Fibroblast of skin of right quadriceps (primary cell): ENCODE measurements around the gene SH3BP5.

Experiments used
- DNase-seq: peaks from one replicate; pipeline ENCODE4 v3.0.0-alpha.2; 2013

SH3BP5 gene

GRCh38 chr3:15294929-15295328 is 37.5 kb downstream of the SH3BP5 start:
- DNase-seq = no peak

DNA sequence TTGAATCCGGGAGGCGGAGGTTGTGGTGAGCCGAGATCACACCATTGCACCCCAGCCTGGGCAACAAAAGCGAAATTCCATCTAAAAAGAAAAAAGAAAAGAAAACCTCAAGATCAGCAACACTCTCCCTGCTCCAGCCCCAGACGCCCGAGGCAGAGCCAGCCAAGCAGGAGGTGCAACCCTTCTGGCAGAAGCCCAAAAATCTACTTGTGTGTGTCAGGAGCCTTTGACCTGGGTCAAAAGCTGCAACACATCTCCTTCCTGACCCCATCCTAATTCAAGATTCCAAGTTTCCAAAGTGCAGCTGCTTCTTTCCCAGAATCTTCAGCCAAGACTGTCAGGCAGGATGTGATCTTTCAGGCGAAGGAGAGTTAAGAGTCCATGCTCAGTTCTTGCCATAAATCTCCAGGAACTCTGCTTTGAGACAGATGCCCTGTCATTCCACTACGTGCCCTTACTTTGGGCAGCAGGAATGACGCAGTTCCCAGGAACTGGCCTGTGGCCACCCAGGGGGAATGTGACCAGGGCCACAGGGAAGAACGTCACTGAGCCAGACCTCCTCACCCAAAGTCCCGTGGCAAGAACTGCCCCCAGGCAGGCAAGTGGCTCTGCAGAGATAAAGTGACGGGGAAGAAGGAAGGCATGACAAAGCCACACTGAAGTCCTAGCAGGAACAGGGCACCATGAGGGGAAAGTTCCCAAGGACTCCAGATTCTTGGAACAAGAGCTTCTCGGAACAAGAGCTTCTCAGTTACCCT is 39.4 kb downstream of the SH3BP5 start:
- no peak for DNase-seq

DNA sequence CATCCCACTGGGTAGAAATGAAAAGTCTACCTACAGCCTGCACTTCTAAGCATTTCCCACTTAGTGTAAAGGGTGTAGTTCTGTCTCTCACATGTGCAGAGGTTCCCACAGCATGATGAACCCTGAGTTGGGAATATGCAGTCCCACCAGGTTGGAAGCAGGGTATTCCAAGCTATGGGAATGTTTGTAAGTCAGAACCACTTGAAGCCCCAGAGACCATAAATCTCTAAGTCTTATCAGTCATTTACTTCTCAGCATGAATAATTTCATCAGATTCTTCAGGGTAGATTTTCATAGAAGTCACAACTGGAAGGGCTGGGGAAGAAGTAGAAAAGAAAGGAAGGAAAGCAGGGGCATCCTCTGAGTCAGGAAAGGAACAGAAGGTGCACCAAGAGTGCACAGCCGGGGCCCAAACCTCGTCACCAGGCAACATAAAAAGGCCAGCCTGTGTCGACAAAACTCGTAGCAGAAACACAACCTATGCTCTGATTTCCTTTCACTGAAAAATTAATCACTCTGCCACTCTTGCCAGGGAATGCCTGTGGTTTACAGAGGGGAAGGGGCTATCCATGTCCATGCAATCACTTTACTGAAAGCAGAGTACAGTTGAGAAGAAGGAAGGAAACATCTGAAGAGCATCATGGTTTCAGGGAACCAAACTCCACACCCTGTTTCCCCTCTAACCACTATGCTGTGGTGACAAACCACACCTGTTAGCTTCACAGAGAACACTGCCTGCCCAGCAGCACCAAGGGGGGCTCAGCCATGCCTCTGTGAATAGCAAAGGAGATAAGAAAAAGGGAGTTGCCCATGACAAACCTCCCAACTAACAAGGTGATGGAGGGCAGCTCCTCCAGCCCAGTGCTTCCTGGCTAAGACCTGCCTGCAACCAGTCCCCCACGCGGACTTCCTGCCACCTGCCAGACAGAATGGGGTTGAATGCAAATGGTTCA is 40.5 kb downstream of the SH3BP5 start:
- DNase-seq = peak; percentile 16

GRCh38 chr3:15290736-15291135 is 41.6 kb downstream of the SH3BP5 start:
- no peak for DNase-seq

- DNase-seq = no peak
Observed at GRCh38 chr3:15289661-15290060, 42.7 kb downstream of the SH3BP5 start.

DNA sequence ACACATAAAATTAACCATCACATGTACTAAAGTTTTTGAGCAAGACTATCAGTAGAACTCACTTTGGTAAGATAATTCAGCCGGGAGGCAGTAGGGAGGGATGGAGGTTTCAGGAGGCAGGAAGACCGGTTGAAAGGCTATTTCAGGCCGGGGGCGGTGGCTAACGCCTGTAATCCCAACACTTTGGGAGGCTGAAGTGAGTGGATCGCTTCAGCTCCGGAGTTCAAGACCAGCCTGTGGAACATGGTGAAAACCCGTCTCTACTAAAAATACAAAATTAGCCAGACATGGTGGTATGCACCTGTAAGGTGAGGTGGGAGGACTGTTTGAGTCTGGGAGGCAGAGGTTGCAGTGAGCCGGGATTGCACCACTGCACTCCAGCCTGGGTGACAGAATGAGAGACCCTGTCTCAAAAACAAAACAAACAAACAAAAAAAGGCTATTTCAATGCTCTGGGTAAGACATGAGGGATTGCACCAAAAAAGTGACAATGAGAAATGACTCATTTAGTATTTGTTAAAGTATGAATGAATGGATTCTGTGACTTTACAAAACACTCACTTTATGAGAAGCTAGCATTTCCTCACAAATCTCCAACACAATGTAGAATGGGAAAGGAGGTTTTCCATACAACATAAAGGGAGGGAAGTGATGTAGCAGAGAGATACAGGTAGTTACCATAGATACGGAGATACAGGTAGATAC is 43.9 kb downstream of the SH3BP5 start:
- DNase-seq = no peak

DNA sequence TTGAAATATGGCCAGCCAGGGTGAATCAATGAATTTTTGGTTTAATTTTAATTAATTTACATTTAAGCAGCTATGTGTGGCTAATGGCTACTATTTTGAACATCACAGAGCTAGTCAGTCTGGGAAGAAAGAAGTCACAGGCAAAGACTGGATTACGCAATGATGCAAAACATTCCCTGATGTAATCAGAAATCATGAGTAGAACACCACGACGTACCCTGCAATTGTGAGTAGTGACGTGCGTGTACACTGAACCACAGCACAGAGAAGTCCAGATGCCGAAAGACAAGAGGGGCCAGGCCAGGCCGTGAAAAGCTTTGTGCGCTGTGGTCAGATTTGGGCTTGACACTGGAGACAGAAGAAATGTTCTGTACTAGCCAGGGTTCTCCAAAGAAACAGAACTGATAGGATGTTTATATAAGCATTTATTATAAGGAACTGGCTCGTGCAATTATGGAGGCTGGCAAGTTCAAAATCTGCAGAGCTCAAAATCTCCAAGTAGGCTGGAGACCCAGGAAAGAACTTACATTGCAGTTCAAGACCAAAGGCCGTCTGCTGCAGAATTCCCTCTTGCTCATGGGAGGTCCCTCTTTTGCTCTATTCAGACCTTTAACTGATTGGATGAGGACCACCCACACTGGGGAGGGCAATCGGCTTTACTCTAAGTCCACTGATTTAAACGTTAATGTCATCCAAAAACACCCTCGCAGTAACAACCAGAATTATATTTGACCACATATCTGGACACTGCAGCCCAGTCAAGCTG is 44.6 kb downstream of the SH3BP5 start:
- peak; percentile 76 for DNase-seq

DNA sequence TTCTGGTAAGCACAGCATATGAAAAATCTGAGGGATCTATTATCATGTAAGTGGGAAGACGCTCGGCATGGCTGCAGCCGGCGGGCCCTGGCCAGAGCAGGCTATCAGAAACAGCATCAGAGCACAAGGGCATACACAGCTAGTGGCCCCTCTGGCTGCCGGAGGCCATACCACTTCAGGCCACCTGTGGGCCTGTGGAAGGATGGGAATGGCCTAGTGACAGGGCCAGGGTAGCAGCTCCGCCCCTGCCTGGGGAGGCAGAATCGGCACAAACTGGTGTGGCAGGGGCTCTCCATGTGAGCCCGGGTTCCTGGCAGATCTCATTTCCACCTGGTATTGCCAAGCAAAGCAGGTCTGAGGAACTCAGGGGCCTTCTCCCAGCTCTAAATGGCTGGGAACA is 46.4 kb downstream of the SH3BP5 start:
- no peak for DNase-seq

- peak; percentile 20 for DNase-seq
Observed at GRCh38 chr3:15284121-15284889, 48.1 kb downstream of the SH3BP5 start.

- DNase-seq = no peak
Observed at GRCh38 chr3:15283702-15284101, 48.7 kb downstream of the SH3BP5 start.

GRCh38 chr3:15281817-15282216 is 50.6 kb downstream of the SH3BP5 start:
- no peak for DNase-seq

- no peak for DNase-seq
Observed at GRCh38 chr3:15280853-15281532, 51.4 kb downstream of the SH3BP5 start.

DNA sequence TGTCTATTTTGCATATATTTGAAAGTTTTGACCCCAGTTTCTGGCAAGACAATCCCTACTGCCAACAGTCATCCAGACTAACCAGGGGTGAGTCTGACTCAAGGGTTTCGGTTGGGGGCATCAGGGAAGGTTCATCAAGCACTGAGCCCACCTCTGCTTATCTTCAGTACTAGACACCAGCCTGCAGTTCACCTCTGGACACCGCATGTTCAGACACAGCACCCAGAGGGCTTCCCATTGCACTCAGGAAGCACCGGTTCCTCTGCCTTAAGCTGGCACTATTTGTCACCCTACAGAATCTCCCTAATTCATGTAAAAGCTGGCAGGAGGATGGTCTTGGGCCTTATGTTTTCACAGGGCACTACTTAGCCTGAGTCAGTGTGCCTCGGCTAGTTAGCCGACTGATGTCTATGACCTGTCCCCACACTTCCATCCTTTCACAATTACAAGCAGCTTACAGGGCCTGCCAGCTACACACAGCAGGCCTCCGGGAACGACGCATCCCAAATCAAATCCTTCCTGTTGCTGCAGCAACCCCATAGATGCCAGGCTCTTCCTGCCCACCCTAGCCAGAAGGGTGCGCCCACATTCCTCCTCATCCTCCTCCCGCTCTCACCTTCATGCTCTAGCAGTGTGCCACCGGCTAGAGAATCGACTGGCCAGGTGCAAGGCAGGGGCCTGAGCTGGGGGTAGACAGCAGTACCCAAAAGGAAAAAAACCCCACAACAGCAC is 52.5 kb downstream of the SH3BP5 start:
- DNase-seq = no peak

GRCh38 chr3:15279205-15279604 is 53.2 kb downstream of the SH3BP5 start:
- DNase-seq = no peak

DNA sequence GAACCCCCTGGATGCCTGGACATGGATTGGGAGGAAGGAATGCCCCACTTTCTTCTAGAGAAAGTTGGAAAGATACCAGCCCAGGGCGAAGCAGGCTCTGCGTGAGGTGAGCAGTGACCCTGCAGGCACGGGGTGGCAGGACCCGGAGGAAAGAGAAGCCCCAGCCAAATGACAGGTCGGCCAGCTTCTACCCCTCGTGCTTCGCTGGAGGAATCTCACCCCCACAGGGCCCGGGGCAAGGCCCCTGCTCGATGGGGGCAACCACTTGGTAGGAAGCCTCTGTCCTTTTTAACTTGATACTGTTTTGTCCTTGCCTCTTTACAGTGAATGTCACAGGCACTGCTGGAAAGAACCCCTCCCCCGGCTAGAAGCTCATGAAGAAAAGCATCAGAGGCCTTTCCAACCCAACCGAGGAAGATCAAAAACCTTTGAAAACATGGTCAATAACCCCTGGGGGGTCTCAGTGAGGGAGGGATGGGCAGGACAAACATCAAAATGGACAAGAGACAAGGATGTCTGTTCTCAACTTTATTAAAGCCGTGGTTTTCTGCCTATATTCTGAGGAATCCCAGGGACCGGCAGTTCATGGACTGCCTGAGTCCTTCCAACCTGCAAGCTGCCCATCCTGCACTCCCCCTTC is 54.4 kb downstream of the SH3BP5 start:
- DNase-seq = no peak

GRCh38 chr3:15276028-15276724 is 56.2 kb downstream of the SH3BP5 start:
- peak; percentile 32 for DNase-seq

DNA sequence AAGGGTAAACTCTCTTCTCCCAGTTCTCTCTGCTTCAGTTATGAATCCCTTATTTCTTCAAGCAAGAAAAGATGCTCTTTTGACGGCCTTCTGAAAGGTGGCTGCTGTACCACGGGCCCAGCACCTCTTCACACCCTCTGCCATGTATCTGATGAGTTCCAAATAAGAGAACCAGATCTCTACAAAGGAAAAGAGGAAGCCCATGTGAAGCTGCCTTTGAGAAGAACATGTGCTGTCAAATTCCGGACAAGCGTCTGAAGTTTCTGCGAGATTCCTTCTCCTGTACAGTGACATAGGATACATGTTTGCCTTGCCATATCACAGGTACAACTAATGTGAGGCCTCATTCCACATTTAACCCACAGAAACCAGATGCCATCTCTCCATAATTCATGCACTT is 59.2 kb downstream of the SH3BP5 start:
- no peak for DNase-seq

DNA sequence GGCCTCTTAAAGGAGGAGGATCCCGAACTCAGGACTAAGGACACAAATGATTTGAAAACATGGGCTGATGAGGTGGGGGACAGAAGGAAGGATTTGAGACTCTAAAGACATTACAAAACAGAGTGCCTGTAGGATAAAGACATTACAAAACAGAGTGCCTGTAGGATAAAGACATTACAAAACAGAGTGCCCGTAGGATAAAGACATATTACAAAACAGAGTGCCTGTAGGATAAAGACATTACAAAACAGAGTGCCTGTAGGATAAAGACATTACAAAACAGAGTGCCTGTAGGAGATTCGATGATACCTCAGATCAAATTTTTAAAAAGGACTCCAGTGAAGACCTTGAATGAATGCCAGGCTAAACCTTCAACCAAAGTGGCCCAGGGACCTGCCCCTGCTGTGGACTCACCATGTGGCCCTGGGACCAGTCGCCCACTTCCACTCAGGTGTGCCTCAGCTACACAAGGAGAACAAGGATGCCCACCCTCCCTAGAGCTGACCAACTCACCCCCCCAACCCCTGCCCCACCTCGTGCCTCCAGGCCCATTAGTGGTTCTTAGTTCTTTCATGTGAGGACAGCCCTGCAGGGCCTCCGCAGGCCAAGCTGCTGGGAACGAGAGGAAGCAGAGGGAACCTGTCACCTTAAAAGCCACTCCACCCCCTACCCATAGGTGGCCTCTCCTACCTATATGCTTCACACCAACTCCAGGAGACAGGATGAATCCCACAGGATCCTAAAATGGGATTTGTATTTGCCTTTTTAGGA is 59.8 kb downstream of the SH3BP5 start:
- no peak for DNase-seq
